Activated T-cell treated with anti-CD3 and anti-CD28 coated beads, Interleukin-2, amount 50 U/mL, for 1 hour (primary cell): ENCODE results near the gene NYAP1.

ENCODE experiments used
- DNase-seq: peaks from one replicate; pipeline ENCODE4 v3.0.0-alpha.2; 2020

NYAP1 gene

GRCh38 chr7:100464210-100464660 lies 19.5 kb upstream of the NYAP1 start, which contains the start of gene SPACDR:
Gene SPACDR (minus strand): TSS chr7:100464260. CDS start chr7:100464025, 235 bp downstream.
- no peak for DNase-seq

GRCh38 chr7:100464791-100465190 lies 18.9 kb upstream of the NYAP1 start:
- no peak for DNase-seq

GRCh38 chr7:100465299-100465698 lies 18.4 kb upstream of the NYAP1 start:
- DNase-seq = no peak

DNA sequence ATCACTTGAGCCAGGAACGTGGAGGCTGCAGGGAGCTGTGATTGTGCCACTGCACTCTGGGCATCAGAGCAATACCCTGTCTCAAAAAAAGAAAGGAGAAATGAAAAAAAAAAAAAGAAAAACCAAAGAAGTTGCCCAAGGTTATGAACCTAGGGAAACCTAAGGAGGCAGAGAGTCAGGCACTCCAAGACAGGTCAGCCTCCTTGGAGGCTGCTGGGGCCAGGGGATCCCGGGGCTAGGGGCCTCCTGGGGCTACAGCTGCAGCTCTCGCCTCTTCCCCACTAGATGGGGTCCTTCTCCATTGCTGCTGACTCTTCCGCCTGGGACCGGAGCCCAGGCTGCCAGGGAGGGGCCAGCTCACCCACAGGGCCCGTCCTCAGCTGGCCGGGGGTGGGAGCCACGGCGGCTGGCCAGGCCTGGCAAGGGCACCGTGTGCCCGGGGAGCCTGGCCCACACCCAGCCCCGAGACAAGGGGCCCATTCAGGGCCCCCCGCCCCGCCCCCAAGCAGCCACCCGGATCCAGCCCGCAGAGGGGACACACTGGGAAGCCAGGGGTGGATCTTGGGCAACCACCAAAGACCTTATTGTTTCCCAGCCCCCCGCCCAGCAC lies 17.9 kb upstream of the NYAP1 start:
- no peak for DNase-seq

DNA sequence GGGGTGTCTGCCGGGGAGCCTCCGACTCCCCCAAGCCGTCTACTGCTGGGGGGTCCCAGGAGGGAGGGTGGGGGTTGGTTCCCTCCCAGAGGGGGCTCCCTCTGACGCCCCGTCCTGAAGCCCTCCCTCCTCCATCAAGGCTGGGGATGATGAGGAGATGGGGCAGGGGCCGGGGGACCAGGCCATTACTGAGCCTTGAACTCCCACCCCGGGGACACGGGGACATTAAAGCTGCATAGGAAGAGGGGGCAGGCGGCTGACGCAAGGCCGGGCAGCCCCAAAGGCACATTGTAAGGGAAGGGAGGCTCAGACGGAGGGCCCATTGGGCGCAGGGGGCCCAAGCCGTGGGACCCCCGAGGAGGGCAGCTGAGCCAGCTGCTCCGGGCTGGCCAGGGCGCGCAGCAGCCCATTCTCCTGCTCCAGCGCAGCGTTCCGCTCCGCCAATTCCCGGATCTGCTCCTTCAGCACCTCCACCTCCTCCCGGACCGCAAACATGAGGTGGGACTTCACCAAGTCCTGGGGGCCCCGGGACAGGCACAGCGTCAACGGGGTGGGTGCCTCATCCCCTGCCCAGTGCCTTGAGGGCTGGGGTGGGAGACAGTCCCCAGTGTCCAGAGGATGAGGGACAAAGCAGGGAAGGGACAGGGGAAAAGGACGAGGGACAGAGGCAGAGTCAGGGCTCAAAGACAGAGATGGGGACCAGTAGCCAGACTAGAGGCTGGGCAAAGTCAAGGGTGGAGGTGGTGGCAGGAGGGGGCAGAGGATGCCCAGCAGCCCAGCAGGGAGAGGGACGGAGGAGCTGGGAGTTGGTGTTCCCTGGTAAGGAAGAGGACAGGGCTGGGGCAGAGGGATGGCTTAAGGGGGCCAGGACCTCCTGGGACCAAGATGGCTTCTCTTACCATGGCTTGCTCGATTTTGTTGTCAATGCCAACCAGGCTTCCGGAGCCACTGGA lies 16.8 kb upstream of the NYAP1 start:
- no peak for DNase-seq

- no peak for DNase-seq
These were observed 15.9 kb upstream of the NYAP1 start for GRCh38 chr7:100467638-100468373.

DNA sequence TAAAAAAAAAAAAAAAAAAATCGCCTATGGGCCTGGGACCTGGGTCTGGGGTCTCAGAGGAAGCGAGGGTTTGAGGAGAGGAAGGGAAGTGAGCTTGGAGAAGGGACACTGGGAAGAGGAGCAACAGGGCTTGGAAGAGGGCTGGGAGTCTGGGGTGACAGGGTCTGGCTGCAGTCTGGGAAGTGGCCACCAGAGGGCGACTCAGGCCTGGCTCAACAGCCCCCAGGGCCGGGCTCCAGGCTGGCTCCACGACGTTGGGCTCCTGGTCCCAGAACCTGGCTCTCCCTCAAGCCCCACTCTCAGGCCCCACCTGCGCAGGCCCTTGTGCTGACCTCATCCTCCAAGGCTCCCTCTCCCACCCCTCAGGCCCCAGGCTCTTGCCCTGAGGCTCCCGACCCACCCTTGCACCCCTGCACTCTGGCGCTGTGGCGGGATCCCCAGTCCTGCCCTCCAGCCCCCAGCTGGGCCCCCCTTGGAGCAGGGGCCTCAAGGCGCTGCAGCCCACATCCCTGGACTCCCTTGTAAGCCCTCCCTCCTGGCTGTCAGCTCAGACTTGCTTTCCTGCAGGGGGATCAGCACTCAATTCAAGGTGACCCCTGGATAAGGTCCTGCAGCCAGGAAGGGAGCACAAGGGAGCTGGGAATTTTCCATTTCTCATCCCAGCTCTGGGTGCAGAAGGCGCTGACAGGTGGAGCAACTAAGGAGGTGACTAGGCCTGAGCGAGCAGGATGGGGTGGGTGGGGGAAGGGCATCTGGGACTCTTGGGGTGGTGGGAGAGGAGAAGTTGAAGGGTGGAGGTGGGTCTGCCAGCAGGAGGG lies 14.3 kb upstream of the NYAP1 start:
- DNase-seq = peak; percentile 90

- no peak for DNase-seq
These were observed 12.7 kb upstream of the NYAP1 start for GRCh38 chr7:100471021-100471420.

- DNase-seq = no peak
These were observed 11.4 kb upstream of the NYAP1 start for GRCh38 chr7:100472121-100472851.

- DNase-seq = no peak
These were observed 10.8 kb upstream of the NYAP1 start for GRCh38 chr7:100472854-100473499.

DNA sequence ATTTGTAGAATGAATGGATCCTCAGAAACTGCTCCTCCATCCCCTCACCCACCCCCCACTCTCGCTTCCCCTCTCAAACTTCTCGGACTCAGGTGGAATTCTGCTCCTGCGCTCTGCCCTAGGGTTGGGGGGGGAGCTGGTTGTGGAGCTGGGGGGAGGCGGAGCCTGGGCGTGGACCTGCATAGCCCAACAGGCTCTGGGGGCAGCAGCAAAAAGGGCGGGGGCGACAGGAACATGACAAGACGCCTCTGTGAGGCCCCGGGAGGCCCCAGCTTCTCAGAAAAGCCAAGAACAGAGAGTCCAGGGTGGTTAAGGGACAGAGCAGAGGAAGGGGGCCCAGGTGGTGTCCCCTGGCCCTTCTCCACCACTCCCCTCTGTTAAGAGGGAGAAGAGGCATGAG lies 8.2 kb upstream of the NYAP1 start:
- DNase-seq = no peak

- DNase-seq = no peak
These were observed 7.5 kb upstream of the NYAP1 start for GRCh38 chr7:100476101-100476780.

DNA sequence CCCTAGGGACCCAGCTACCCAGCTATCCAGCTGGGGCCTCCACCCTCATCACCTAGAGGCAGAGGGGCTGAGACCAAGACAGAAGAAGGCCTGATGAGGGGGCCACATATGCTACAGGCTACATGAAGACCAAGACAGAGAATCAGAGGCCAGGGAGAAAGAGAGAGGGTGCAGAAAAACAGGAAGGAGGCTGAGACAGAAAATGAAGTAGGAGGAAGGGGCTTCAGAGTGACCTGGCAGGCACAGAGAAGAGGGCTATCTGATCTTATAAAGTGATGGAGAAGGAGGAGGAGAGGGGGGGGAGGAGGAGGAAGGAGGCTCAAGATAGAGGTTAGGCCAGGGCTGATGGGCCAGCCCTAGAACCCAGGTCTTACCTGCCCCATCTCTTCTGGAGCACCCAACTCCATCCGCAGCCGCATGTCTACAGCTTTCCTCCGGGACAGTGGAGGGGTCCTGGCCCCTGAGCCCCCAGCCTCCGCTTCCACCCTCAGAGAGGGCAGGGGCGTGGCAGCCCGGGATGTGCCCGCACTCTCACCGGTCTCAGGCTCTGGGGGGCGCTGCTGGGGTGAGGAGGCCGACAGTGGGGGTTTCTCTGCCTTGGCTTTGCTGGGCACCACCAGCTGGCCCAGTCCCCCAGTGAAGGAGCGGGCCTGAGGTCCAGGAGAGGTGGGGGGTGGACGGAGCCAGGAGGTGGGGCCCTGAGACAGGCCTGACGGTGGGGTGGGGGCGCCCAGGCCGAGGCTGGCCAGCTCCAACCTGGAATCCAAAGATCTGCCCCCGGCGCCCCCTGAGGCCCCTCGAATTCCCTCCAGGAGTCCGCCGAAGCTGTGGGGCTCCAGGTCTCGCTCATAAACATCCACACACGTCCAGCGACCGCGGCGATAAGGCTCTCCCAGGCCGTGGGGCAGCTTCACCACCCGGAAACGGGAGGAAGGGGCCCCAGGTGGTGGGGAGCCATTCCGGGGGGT lies 6.5 kb upstream of the NYAP1 start:
- peak; percentile 56 for DNase-seq

DNA sequence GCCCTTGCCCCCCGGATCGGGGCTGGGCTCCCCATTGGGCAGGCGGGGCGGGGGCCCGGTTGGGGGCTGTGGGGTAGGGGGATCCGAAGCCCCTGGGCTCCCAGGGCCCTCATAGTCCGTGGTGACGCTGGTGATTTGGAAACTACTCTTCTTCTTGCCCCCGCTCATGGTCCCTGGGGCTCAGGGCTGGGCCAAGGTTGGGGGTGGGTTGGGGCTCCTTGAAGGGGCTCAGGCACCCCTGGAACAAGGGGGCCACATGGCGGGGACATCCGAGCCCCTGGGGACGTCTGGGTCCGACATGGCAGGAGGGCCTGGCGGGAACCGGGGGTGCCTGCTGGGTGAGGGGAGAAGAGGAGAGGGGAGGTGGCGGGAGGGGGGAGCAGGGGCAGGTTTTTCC lies 5.9 kb upstream of the NYAP1 start:
- DNase-seq = peak; percentile 33

- DNase-seq = peak; percentile 92
These were observed 4.6 kb upstream of the NYAP1 start, which contains the start of gene TSC22D4 for GRCh38 chr7:100478958-100479660. Gene TSC22D4 (minus strand): TSS chr7:100479214. CDS start chr7:100478038, 1,176 bp downstream.

DNA sequence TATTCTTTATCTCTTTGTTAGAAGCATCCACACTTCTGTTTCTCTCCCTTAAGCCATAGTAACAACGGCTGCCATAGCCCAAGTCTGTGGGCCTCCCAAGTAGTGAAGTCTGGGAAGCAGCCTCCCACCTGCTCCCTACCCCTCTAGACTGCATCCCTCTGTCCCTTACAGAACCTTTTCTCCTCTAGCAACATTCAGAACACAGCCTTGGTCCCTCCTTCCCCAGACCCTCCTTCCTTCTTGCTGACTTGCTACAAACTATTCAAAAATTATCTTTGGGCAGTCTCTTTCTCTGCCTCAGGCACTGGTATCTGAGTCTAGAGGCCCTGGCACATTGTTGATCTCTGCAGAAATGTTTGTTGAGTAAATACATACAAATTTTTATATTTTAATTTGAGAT lies 2.3 kb upstream of the NYAP1 start:
- DNase-seq = no peak

DNA sequence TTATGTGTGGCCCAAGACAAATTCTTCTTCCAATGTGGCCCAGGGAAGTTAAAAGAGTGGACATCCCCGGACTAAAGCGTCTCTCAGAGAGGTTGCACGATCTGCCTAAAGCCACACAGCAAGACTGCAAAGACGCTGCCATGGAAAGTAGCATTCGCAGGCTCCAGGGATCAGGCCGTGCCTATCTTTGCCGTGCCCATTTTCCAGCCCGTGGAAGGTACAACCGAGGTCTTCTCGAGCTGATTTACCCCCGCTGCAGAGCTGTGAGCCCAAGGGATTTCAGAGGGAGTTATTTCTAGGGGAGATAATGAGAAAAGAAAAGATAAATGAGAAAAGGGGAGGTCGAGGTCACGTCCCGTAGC lies 1.0 kb upstream of the NYAP1 start:
- no peak for DNase-seq

- DNase-seq = peak; percentile 92
These were observed 521 bp upstream of the NYAP1 start for GRCh38 chr7:100483090-100483721.
